Astrocyte of the spinal cord (primary cell): ENCODE measurements around the gene ZNF595.
"Not testable (repeated sequence)": the region's sequence is repeated elsewhere in the genome, so short reads cannot be mapped to it uniquely, and the experiment has no call there.

Experiments
- DNase-seq: peaks from one replicate; pipeline ENCODE4 v3.0.0; 2011; ENCODE audit warnings: low read depth, low spot score
- H3K4me3 ChIP-seq: 2 replicates; pipeline ENCODE4 v1.5.1; 2011; ENCODE audit warnings: low read depth, mild to moderate bottlenecking, low read length, moderate library complexity
- in situ Hi-C: cut with HindIII; loops from 2 replicates; pipeline ENCODE4 v1.10.0; 2017; ENCODE audit warnings: low sequenced_read_pairs
- TF ChIP-seq, protein P1 (sequence below): IDR thresholded peaks from 2 replicates; pipeline ENCODE4 v1.5.1; 2012; ENCODE audit warnings: low read depth, mild to moderate bottlenecking, low read length, inconsistent platforms

The ZNF595 gene

DNA sequence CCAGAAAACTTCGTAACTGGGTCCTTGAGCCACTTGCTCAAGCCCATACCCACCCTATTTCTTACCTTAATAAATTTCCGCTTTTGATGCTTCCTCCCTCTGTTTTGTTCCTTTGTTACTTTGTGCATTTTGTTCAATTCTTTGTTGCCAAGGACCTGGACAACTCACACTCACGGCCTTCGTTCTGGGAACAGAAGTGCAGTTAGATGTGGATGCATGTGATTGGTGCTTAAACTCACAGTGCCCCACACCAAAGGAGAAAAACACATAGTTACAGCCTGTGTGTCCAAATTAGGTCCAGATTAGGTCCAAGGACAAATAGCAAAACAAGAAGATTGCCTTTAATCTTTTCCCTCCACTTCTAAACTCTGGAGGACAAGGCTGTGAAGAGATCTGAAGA is 1.9 kb upstream of the ZNF595 start:
- H3K4me3 ChIP-seq, DNase-seq, in situ Hi-C loops: not testable (repeated sequence)

DNA sequence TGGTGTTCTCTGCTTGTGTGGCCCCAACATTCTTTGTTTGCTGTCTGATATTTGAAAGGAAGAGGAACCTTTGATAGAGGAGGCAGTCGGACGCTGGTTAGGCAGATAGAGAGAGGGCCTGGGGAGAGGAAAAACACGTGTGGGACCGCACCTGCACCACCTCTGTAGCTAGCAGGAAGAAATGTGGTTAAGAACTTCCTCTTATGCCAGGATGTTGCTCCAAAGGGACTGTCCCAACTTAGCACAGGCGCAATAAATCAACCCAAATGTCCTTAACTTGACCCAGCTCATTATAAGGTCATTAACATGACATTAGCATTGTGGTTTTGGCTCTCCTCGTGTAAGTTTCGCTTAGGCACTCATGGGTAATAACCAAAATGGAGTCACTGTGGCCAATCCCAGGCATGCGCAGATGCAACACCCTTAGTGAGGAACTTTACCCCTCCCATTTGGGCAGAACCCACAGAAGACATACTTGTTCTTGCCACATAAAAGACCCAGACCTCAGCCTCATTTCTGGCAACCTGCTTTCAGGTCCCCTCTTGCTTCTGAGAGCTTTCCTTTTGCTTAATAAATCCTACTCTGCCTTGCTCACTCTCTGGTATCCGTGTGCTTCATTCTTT is 1.4 kb upstream of the ZNF595 start:
- DNase-seq, in situ Hi-C loops, H3K4me3 ChIP-seq: not testable (repeated sequence)

DNA sequence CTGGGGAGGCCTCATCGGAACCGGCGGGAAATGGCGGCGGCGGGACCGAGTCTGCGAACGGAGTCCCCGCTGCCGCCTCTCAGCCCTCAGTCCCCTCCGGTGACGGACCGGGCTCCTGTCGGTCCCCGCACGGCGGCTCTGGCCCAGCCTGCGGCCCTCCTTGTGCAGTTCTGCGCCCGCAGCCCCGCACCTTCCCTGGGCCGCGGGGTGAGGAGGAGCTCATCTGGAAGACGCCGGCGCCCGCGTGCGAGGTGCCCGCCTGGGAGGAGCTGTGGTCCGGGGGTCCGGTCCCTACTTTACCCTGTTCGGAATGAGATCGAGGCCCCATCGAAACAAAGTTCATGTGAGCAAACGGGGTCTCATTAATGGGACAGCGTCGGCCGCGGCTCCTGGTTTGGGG is 400 bp downstream of the ZNF595 start:
- peak overlapping the region; percentile 32 for H3K4me3 ChIP-seq
- DNase-seq, in situ Hi-C loops: not testable (repeated sequence)

DNA sequence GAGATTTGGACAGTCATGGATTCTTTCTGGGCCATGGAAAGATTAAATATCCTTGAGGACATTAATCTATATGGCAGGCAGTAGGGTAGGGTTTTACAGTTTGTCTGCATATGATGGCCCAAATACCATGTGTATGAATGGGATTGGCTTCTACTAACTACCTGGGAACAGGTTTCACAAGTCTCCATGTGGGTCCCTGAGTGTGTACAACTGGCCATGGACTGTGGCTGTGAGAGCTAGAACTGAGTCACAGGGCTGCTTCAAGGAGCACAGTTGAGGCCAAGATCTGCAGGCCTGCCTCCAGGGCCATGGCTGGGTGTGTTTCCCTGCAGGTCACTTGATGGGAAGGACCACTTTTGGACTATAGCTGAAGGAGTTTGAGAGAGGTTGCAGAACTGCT is 11.6 kb downstream of the ZNF595 start:
- DNase-seq, in situ Hi-C loops: not testable (repeated sequence)

DNA sequence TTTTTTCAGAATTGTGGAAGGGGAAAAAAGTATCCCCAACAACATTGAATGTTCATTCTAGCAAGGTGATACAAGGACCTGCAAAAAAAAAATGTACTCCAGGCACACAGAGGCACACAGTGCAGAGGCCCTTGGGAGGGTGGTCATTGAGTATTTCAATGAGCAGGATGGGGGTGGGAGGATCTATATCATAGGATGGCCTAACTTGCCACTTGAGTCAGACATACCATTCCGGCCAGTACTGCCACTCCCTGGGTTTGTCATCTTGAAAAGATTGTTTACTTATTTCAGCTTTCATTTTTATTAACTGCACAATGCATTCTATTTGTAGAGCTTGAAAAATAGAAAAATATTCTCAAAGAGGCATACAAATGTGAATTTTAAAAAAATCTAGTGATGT is 18.7 kb downstream of the ZNF595 start:
- in situ Hi-C loops = no loop called here
- TF ChIP-seq, protein P1, sequence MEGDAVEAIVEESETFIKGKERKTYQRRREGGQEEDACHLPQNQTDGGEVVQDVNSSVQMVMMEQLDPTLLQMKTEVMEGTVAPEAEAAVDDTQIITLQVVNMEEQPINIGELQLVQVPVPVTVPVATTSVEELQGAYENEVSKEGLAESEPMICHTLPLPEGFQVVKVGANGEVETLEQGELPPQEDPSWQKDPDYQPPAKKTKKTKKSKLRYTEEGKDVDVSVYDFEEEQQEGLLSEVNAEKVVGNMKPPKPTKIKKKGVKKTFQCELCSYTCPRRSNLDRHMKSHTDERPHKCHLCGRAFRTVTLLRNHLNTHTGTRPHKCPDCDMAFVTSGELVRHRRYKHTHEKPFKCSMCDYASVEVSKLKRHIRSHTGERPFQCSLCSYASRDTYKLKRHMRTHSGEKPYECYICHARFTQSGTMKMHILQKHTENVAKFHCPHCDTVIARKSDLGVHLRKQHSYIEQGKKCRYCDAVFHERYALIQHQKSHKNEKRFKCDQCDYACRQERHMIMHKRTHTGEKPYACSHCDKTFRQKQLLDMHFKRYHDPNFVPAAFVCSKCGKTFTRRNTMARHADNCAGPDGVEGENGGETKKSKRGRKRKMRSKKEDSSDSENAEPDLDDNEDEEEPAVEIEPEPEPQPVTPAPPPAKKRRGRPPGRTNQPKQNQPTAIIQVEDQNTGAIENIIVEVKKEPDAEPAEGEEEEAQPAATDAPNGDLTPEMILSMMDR = no peak
- no peak for DNase-seq
- H3K4me3 ChIP-seq = no peak overlapping the region

More for the DNA sequence above, 11.6 kb downstream of the ZNF595 start:
- not testable (repeated sequence) for H3K4me3 ChIP-seq

DNA sequence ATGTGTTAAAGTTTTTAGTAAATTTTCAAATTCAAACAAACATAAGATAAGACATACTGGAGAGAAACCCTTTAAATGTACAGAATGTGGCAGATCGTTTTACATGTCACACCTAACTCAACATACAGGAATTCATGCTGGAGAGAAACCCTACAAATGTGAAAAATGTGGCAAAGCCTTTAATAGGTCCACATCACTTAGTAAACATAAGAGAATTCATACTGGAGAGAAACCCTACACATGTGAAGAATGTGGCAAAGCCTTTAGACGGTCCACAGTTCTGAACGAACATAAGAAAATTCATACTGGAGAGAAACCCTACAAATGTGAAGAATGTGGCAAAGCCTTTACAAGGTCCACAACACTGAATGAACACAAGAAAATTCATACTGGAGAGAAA is 32.8 kb downstream of the ZNF595 start:
- TF ChIP-seq, protein P1 = no peak
- DNase-seq = peak; percentile 9
- in situ Hi-C loops = no loop called here
- H3K4me3 ChIP-seq = no peak overlapping the region

DNA sequence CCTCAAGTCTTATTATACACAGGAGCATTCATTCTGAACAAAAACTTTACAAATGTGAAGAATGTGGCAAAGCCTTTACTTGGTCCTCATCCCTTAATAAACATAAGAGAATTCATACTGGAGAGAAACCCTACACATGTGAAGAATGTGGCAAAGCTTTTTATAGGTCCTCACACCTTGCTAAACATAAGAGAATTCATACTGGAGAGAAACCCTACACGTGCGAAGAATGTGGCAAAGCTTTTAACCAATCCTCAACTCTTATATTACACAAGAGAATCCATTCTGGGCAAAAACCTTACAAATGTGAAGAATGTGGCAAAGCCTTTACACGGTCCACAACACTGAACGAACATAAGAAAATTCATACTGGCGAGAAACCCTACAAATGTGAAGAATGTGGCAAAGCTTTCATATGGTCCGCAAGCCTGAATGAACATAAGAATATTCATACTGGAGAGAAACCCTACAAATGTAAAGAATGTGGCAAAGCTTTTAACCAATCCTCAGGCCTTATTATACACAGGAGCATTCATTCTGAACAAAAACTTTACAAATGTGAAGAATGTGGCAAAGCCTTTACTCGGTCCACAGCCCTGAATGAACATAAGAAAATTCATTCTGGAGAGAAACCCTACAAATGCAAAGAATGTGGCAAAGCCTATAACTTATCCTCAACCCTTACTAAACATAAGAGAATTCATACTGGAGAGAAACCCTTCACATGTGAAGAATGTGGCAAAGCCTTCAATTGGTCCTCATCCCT is 33.6 kb downstream of the ZNF595 start:
- H3K4me3 ChIP-seq, DNase-seq, in situ Hi-C loops: not testable (repeated sequence)

DNA sequence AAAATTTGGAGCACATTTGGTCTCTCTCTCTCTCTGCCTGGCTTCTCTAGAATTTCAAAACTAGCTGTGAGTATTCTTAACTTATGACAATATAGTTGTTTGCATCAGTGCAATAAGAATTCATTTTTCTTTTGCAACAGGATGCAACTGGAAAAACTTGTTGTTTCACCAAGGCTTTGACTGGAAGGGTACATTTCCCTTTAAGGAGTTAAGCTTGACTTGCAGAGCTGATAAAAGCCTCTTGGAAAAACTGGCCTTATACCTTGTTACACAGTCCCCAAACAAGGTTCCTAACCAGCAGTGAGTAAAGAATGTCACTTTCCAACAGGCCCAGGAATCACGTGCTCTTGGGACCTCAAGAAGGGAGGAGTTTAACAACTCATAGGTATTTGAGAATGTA is 45.3 kb downstream of the ZNF595 start:
- DNase-seq = no peak
- TF ChIP-seq, protein P1 = no peak
- in situ Hi-C loops = no loop called here
- no peak overlapping the region for H3K4me3 ChIP-seq

DNA sequence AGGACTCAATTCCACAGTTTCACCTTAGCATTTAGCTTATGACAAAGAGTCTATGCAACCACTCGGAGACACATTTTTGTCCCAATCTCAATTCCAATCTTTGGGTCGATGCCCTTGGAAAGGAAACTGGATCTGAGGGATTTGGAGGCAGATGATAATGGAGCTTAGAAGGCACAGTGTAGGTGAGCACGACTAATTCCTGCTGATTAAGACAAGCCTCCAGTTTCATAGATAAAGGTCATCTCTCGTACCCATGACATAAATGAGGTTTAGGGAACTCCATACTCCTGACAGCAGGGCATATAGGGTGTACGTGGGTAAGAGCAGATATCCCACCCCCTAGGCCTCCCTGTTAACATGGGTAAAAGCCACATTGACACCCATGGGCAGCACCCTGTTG is 46.7 kb downstream of the ZNF595 start:
- no peak for DNase-seq
- H3K4me3 ChIP-seq = no peak overlapping the region
- in situ Hi-C loops = no loop called here
- TF ChIP-seq, protein P1 = no peak
